KMS-11 (cell line): ENCODE data around the gene MLN.

Experiments
- H2AFZ ChIP-seq: fragments of 200-600 bp; sonication (generic); 2 replicates; pipeline ENCODE4 v1.6.1; 2016; ENCODE audit warnings: antibody characterized with exemption, mixed run types, low read depth
- H3K27ac ChIP-seq: fragments of 200-600 bp; sonication (generic); 2 replicates; pipeline ENCODE4 v1.6.1; 2016; ENCODE audit warnings: mild to moderate bottlenecking, mixed run types
- H3K27me3 ChIP-seq: fragments of 200-600 bp; sonication (generic); 2 replicates; pipeline ENCODE4 v1.6.1; 2017; ENCODE audit warnings: mild to moderate bottlenecking, low read depth, mixed run types, moderate library complexity; ENCODE audit not compliant: insufficient read depth
- H3K36me3 ChIP-seq: fragments of 200-600 bp; sonication (generic); 2 replicates; pipeline ENCODE4 v1.6.1; 2017; ENCODE audit warnings: mild to moderate bottlenecking, mixed run types; ENCODE audit not compliant: insufficient read depth
- H3K4me1 ChIP-seq: fragments of 200-600 bp; sonication (generic); 2 replicates; pipeline ENCODE4 v1.6.1; 2016; ENCODE audit warnings: mild to moderate bottlenecking, low read depth, mixed run types; ENCODE audit not compliant: poor library complexity, severe bottlenecking
- H3K4me2 ChIP-seq: fragments of 200-600 bp; sonication (generic); 2 replicates; pipeline ENCODE4 v1.7.0; 2016; ENCODE audit warnings: mild to moderate bottlenecking, mixed run types
- H3K4me3 ChIP-seq: fragments of 200-600 bp; sonication (generic); IDR thresholded peaks from 2 replicates; pipeline ENCODE4 v1.6.1; 2017; ENCODE audit warnings: low read depth, low read length, mixed read lengths; ENCODE audit not compliant: insufficient read depth
- H3K79me2 ChIP-seq: fragments of 200-600 bp; sonication (generic); 2 replicates; pipeline ENCODE4 v1.6.1; 2016; ENCODE audit warnings: low read depth, mixed run types; ENCODE audit not compliant: insufficient read depth
- H3K9ac ChIP-seq: fragments of 200-600 bp; sonication (generic); 2 replicates; pipeline ENCODE4 v1.6.1; 2016; ENCODE audit warnings: mild to moderate bottlenecking, mixed run types
- H4K20me1 ChIP-seq: fragments of 200-600 bp; sonication (generic); 2 replicates; pipeline ENCODE4 v1.6.1; 2016; ENCODE audit warnings: mild to moderate bottlenecking, mixed run types; ENCODE audit not compliant: insufficient read depth
- TF ChIP-seq, protein P1 (sequence below): fragments of 200-600 bp; sonication (generic); conservative IDR thresholded peaks from 2 replicates; pipeline ENCODE4 v1.6.1; 2017; ENCODE audit warnings: low read depth, mild to moderate bottlenecking, antibody characterized with exemption, low read length, moderate library complexity, mixed read lengths

MLN gene

DNA sequence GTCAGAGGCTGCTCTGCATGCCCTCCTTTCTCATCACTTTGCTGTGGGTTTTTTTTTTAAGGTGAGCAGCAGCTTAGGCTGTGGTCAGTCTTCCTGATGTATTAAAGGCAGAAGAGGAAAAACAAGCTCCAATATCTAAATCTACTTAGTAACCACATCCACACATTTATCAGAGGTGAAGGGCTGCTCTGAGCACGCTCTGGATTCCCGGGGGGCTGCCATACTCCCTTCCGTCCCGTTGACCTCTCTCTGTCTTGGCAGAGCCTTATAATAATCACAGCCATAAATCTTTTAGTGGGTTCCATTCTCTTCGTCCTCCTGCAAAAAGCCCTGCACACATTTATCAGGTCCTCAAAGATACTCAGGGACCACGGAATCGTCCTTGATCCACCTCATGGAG lies 12.2 kb downstream of the MLN start:
- TF ChIP-seq, protein P1, sequence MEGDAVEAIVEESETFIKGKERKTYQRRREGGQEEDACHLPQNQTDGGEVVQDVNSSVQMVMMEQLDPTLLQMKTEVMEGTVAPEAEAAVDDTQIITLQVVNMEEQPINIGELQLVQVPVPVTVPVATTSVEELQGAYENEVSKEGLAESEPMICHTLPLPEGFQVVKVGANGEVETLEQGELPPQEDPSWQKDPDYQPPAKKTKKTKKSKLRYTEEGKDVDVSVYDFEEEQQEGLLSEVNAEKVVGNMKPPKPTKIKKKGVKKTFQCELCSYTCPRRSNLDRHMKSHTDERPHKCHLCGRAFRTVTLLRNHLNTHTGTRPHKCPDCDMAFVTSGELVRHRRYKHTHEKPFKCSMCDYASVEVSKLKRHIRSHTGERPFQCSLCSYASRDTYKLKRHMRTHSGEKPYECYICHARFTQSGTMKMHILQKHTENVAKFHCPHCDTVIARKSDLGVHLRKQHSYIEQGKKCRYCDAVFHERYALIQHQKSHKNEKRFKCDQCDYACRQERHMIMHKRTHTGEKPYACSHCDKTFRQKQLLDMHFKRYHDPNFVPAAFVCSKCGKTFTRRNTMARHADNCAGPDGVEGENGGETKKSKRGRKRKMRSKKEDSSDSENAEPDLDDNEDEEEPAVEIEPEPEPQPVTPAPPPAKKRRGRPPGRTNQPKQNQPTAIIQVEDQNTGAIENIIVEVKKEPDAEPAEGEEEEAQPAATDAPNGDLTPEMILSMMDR = no peak
- H3K4me2 ChIP-seq = no peak overlapping the region
- H3K36me3 ChIP-seq = no peaks in the 10 kb centered on the region
- no peak overlapping the region for H2AFZ ChIP-seq
- H3K4me3 ChIP-seq = no peak overlapping the region
- H4K20me1 ChIP-seq = no peaks in the 10 kb centered on the region
- H3K4me1 ChIP-seq = peaks cover 13% of the 10 kb centered on the region
- H3K9ac ChIP-seq = no peak overlapping the region
- peaks cover 50% of the 10 kb centered on the region; the same call in 1 of the 2 replicates for H3K27me3 ChIP-seq
- peaks cover 12% of the 10 kb centered on the region; the same call in 1 of the 2 replicates for H3K79me2 ChIP-seq
- no peak overlapping the region for H3K27ac ChIP-seq

DNA sequence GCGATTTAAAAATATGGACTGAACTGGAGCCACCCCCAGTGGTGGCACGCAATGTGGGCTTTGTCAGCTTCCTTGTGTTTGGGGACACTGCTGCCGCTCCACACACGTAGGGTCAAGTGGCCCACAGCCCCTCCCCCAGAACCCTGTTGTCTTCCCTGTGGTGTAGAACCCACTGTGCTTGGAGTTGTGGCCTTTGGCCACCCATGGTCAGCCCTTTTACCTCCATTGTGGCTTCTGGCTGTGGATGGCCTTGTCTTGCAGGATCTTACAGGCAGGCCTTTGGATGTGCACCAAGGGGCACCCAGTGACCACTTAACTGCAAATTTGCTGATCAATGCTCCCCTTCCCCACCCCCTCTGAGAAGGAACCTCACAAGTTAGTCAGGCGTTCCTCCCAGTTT lies 12.9 kb downstream of the MLN start:
- H3K27ac ChIP-seq = no peak overlapping the region
- peaks cover 12% of the 10 kb centered on the region; the same call in 1 of the 2 replicates for H3K79me2 ChIP-seq
- TF ChIP-seq, protein P1 = no peak
- no peaks in the 10 kb centered on the region for H3K36me3 ChIP-seq
- H3K4me3 ChIP-seq = no peak overlapping the region
- peaks cover 46% of the 10 kb centered on the region; the same call in 1 of the 2 replicates for H3K27me3 ChIP-seq
- peaks cover 13% of the 10 kb centered on the region for H3K4me1 ChIP-seq
- H3K4me2 ChIP-seq = no peak overlapping the region
- H2AFZ ChIP-seq = no peak overlapping the region
- H4K20me1 ChIP-seq = no peaks in the 10 kb centered on the region
- H3K9ac ChIP-seq = no peak overlapping the region

DNA sequence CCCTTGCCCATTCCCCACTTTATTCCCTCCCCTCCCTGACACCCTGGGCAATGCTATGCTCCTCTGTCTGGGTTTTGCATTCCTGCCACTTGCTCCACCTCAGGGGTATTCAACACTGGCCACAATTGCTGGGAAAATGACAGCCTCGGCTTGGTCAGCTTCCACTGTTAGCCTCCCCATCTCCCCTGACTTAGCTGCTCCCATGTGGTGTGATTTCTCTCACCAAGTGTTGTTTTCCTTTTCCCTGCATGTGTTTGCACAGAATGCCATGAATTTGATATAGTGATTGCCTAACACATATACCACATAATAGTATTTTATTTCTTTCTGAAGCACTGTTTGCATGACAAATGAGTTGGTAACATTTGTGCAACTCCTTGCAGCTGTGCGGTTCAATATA lies 13.4 kb downstream of the MLN start:
- Histone ChIP-seq H3K4me2 (no peak overlapping the region), H3K27ac (no peak overlapping the region), H3K79me2 (peaks cover 12% of the 10 kb centered on the region; the same call in 1 of the 2 replicates), H3K4me1 (peaks cover 13% of the 10 kb centered on the region), H3K9ac (no peak overlapping the region), H3K4me3 (no peak overlapping the region), H3K27me3 (peaks cover 42% of the 10 kb centered on the region; the same call in 1 of the 2 replicates), H4K20me1 (no peaks in the 10 kb centered on the region), H3K36me3 (no peaks in the 10 kb centered on the region), H2AFZ (no peak overlapping the region)
- TF ChIP-seq, protein P1 = no peak

DNA sequence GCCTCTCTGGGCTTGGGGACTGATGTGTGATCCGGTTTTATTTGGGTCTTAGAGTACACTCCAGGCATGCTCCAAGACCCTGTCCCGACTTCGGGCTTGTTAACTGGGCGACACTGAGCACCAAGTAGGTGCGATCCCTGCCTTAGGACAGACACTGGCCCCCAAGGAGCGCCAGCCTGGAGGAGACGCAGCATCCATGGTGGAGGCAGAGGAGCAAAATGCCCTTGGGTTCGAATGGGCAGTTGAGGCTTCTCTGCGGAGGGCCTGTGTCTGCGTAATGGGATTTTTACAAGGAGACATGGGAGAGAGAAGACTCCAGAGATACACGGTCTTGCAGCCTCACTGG lies 14.3 kb downstream of the MLN start:
- H3K27me3 ChIP-seq = peaks cover 35% of the 10 kb centered on the region; the same call in 1 of the 2 replicates
- H2AFZ ChIP-seq = peak overlapping the region; percentile 68
- H3K36me3 ChIP-seq = no peaks in the 10 kb centered on the region
- no peak overlapping the region for H3K9ac ChIP-seq
- H3K4me3 ChIP-seq = no peak overlapping the region
- H3K79me2 ChIP-seq = peaks cover 12% of the 10 kb centered on the region; the same call in 1 of the 2 replicates
- TF ChIP-seq, protein P1 = no peak
- H4K20me1 ChIP-seq = no peaks in the 10 kb centered on the region
- no peak overlapping the region for H3K27ac ChIP-seq
- peaks cover 13% of the 10 kb centered on the region for H3K4me1 ChIP-seq
- H3K4me2 ChIP-seq = peak overlapping the region; percentile 15; the same call in 1 of the 2 replicates
